NCI-H82 treated with DMSO at 0.1 percent for 48 hours (cell line): ENCODE measurements around the gene ARHGAP21.
"Not testable (repeated sequence)": the region's sequence is repeated elsewhere in the genome, so short reads cannot be mapped to it uniquely, and the experiment has no call there.

ENCODE experiments used
- DNase-seq: peaks from one replicate; lab custom pipeline; 2025; ENCODE audit not compliant: unreplicated experiment; lab: John Stamatoyannopoulos, UW

Gene ARHGAP21

GRCh38 chr10:24690961-24691512 lies 32.6 kb downstream of the ARHGAP21 start:
- DNase-seq = no peak

- DNase-seq = no peak
These were observed 37.6 kb downstream of the ARHGAP21 start for GRCh38 chr10:24685958-24686540.

GRCh38 chr10:24683554-24683953 lies 40.1 kb downstream of the ARHGAP21 start:
- DNase-seq = no peak

- peak; percentile 77 for DNase-seq
These were observed 42.1 kb downstream of the ARHGAP21 start for GRCh38 chr10:24681572-24682088.

- DNase-seq = no peak
These were observed 42.8 kb downstream of the ARHGAP21 start for GRCh38 chr10:24680647-24681524.

- no peak for DNase-seq
These were observed 44.9 kb downstream of the ARHGAP21 start for GRCh38 chr10:24678757-24679156.

- DNase-seq = no peak
These were observed 48.6 kb downstream of the ARHGAP21 start for GRCh38 chr10:24674892-24675632.

GRCh38 chr10:24670964-24671670 lies 52.6 kb downstream of the ARHGAP21 start:
- DNase-seq = no peak

- no peak for DNase-seq
These were observed 54.3 kb downstream of the ARHGAP21 start for GRCh38 chr10:24669285-24669852.

- no peak for DNase-seq
These were observed 55.4 kb downstream of the ARHGAP21 start for GRCh38 chr10:24668247-24668646.

- DNase-seq = no peak
These were observed 58.7 kb downstream of the ARHGAP21 start for GRCh38 chr10:24664991-24665390.

- no peak for DNase-seq
These were observed 62.3 kb downstream of the ARHGAP21 start for GRCh38 chr10:24661376-24661775.

GRCh38 chr10:24658319-24658718 lies 65.4 kb downstream of the ARHGAP21 start:
- DNase-seq = not testable (repeated sequence)

GRCh38 chr10:24656326-24656725 lies 67.4 kb downstream of the ARHGAP21 start:
- not testable (repeated sequence) for DNase-seq

- DNase-seq = no peak
These were observed 71.2 kb downstream of the ARHGAP21 start for GRCh38 chr10:24652381-24652957.

GRCh38 chr10:24651923-24652322 lies 71.8 kb downstream of the ARHGAP21 start:
- DNase-seq = no peak

- no peak for DNase-seq
These were observed 72.9 kb downstream of the ARHGAP21 start for GRCh38 chr10:24650669-24651391.

GRCh38 chr10:24645784-24646183 lies 77.9 kb downstream of the ARHGAP21 start:
- DNase-seq = no peak

GRCh38 chr10:24645022-24645421 lies 78.7 kb downstream of the ARHGAP21 start:
- DNase-seq = no peak
